ENCODE results near the gene CCDC148.
"Not testable (repeated sequence)": the region's sequence is repeated elsewhere in the genome, so short reads cannot be mapped to it uniquely, and the experiment has no call there.

The CCDC148 gene

GRCh38 chr2:158319269-158319668 is 137.3 kb downstream of the CCDC148 start:
- DNase-seq (ENCODE audit: low read depth): no peak
- TF ChIP-seq CTCF (IDR thresholded peaks at IDR 0.05; ENCODE audit: control insufficient read depth, extremely low read depth, insufficient read depth): no peak
- no peak overlapping the region for H3K4me3 ChIP-seq (ENCODE audit: low read depth, low read length)

- no peak overlapping the region for H3K4me3 ChIP-seq (ENCODE audit: low read depth, low read length)
- no peak for DNase-seq (ENCODE audit: low read depth)
- no peak for TF ChIP-seq CTCF (IDR thresholded peaks at IDR 0.05; ENCODE audit: control insufficient read depth, extremely low read depth, insufficient read depth)
These were observed 138.9 kb downstream of the CCDC148 start for GRCh38 chr2:158317642-158318041.

- no peak overlapping the region for H3K4me3 ChIP-seq (ENCODE audit: low read depth, low read length)
- DNase-seq (ENCODE audit: low read depth): no peak
- no peak for TF ChIP-seq CTCF (IDR thresholded peaks at IDR 0.05; ENCODE audit: control insufficient read depth, extremely low read depth, insufficient read depth)
These were observed 140.6 kb downstream of the CCDC148 start for GRCh38 chr2:158315803-158316414.

- H3K4me3 ChIP-seq (ENCODE audit: low read depth, low read length): no peak overlapping the region
- no peak for TF ChIP-seq CTCF (IDR thresholded peaks at IDR 0.05; ENCODE audit: control insufficient read depth, extremely low read depth, insufficient read depth)
- peak; percentile 81 for DNase-seq (ENCODE audit: low read depth)
These were observed 141.6 kb downstream of the CCDC148 start for GRCh38 chr2:158315000-158315399.

- H3K4me3 ChIP-seq (ENCODE audit: low read depth, low read length): no peak overlapping the region
- DNase-seq (ENCODE audit: low read depth): no peak
- no peak for TF ChIP-seq CTCF (IDR thresholded peaks at IDR 0.05; ENCODE audit: control insufficient read depth, extremely low read depth, insufficient read depth)
These were observed 142.8 kb downstream of the CCDC148 start for GRCh38 chr2:158313734-158314133.

- no peak for TF ChIP-seq CTCF (IDR thresholded peaks at IDR 0.05; ENCODE audit: control insufficient read depth, extremely low read depth, insufficient read depth)
- no peak for DNase-seq (ENCODE audit: low read depth)
- H3K4me3 ChIP-seq (ENCODE audit: low read depth, low read length): no peak overlapping the region
These were observed 143.6 kb downstream of the CCDC148 start for GRCh38 chr2:158312981-158313380.

GRCh38 chr2:158310407-158310806 is 146.1 kb downstream of the CCDC148 start:
- H3K4me3 ChIP-seq (ENCODE audit: low read depth, low read length); DNase-seq (ENCODE audit: low read depth): not testable (repeated sequence)

All from LNCaP clone FGC (cell line).